Adrenal gland (tissue), 12 donors: ENCODE measurements around the gene CCT6A. TPM values are rescaled to one million over a fixed set of nuclear protein-coding genes. Genes with fewer than 3 reads are reported as not detected.
"Not testable (repeated sequence)": the region's sequence is repeated elsewhere in the genome, so short reads cannot be mapped to it uniquely, and the experiment has no call there.

Source experiments
- DNase-seq, 7 donors: peaks; one replicate each; pipeline ENCODE4 v3.0.0-alpha.2; 2019 to 2020
- H3K27ac ChIP-seq, 5 donors: fragments of 200-600 bp; sonication (generic) in 4 of 5; 1 replicate in 3 of 5; 2 replicates in 2 of 5; pipeline versions ENCODE4 v1.5.1 to v1.8.0; 2016 to 2020; ENCODE audit warnings: mild to moderate bottlenecking in 1 of 5
- H3K27me3 ChIP-seq: fragments of 200-600 bp; 2 replicates; pipeline ENCODE4 v1.8.0; 2021
- H3K36me3 ChIP-seq, 2 donors: fragments of 200-600 bp; replicated peaks in 1 of 2; 1 replicate in 1 of 2; 2 replicates in 1 of 2; pipeline versions ENCODE4 v1.5.1 to v1.8.0; 2018 to 2022
- H3K4me1 ChIP-seq, 2 donors: fragments of 200-600 bp; replicated peaks in 1 of 2; 1 replicate in 1 of 2; 2 replicates in 1 of 2; pipeline versions ENCODE4 v1.5.1 to v1.8.0; 2018 to 2021
- H3K4me3 ChIP-seq, 4 donors: fragments of 200-600 bp; sonication (generic) in 3 of 4; one replicate each; pipeline ENCODE4 v1.5.1; 2016 to 2018
- H3K9me3 ChIP-seq, 3 donors: fragments of 200-600 bp; sonication (generic) in 1 of 3; replicated peaks in 1 of 3; 1 replicate in 2 of 3; 2 replicates in 1 of 3; pipeline versions ENCODE4 v1.5.1 to v1.8.0; 2016 to 2021
- CTCF ChIP-seq, 6 experiments: fragments of 450-650 bp in 4 of 6; fragments of 200-600 bp in 2 of 6; sonication (generic) in 1 of 6; IDR thresholded peaks; 1 replicate in 5 of 6; 2 replicates in 1 of 6; pipeline versions ENCODE4 v1.5.1 to v1.8.0; 2016 to 2021; ENCODE audit warnings: antibody characterized with exemption in 6 of 6, mild to moderate bottlenecking in 2 of 6, moderate library complexity in 1 of 6
- POLR2A ChIP-seq, 2 donors: fragments of 450-650 bp; IDR thresholded peaks; one replicate each; pipeline ENCODE4 v1.6.1; 2017; ENCODE audit warnings: antibody characterized with exemption in 2 of 2, mild to moderate bottlenecking in 2 of 2, moderate library complexity in 1 of 2
- WGBS, 4 donors: extraction: QIAGEN DNeasy Blood & Tissue Kit in 2 of 4; methylation state at CpG; one replicate each; pipeline versions ENCODE4 v1.1.5 to v1.1.7; 2013 to 2017; 5-methylcytosine and 5-hydroxymethylcytosine counted together
- intact Hi-C, 2 donors: fragments of 100-400 bp; cut with DNase I; formaldehyde crosslinking; loops; one replicate each; pipeline versions ENCODE4 v1.14.1 to v1.15.0; 2022 to 2023
- polyA plus RNA-seq, 3 donors: library from polyadenylated mRNA; stranded (reverse); fragments of 200-250 nt in 2 of 3; fragments of 350-450 nt in 1 of 3; fragmentation: Illumina TruSeq in 1 of 3; extraction: RNeasy Lipid Tissue Mini Kit (QIAGEN cat#74804) in 1 of 3; gene quantifications; one replicate each; pipeline ENCODE4 v1.2.3, GENCODE V29; 2013 to 2014
- small RNA-seq, 2 donors: library from RNA; depleted of rRNA; stranded (forward); fragments of <200 nt; gene quantifications; one replicate each; pipeline ENCODE3, GENCODE V24; 2016
- total RNA-seq, 9 donors: library from RNA; depleted of rRNA in 4 of 9; stranded (reverse); fragments of >200 nt in 4 of 9; fragments of 120-200 nt in 1 of 9; fragmentation: NEBNext Ultra II Directional in 1 of 9; extraction: Animal tissue kit (Norgen Biotek cat#: 25700) in 1 of 9; gene quantifications; one replicate each; pipeline versions ENCODE4 v1.1.0 to v1.2.4, GENCODE V29; 2013 to 2023
- donor health status: healthy with polysubstance abuse.
- donor health status: Bipolar disorder and iron deficiency.
- donor health status: DM: yes; HTN: yes; CAD: no.
- donor health status: DM: no; HTN: no; CAD: no.
- donor health status: DM: no; HTN: no; CAD: no.
- donor health status: DM: yes; HTN: yes; CAD: no.

CCT6A gene
- total and polyA plus RNA-seq, 12 donors: 51.6 to 240 (median 96.0) TPM

DNA sequence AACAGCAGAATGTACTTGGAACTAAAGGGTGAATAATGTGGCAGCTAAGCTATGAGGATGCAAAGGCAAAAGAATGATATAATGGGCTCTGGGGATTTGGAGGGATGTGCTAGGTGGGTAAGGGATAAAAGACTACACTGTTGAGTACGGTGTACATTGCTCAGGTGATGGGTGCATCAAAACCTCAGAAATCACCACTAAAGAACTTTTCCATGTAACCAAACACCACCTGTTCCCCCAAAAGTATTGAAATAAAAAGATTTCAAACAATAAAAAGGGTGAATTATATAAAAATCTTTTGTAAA, 56.3 kb downstream of the CCT6A start:
- Histone ChIP-seq H3K36me3 (peaks cover 0 to 16% of the 10 kb centered on the region in 2 donors), H3K4me1 (peaks cover 9 to 34% of the 10 kb centered on the region in 2 donors), H3K27ac (peak overlapping the region in 3 of 5 donors; percentile 80 to 95 (median 95)), H3K9me3 (no peaks in the 10 kb centered on the region), H3K4me3 (no peak overlapping the region), H3K27me3 (no peaks in the 10 kb centered on the region)
- TF ChIP-seq POLR2A (IDR thresholded peaks at IDR 0.05) (no peak), CTCF (IDR thresholded peaks at IDR 0.05) (no peak)
- 83 to 96% (median 95%) methylated on average over 1 of the region's 1 CpG for WGBS, 4 donors
- intact Hi-C loops: no loop called here
- no peak for DNase-seq

DNA sequence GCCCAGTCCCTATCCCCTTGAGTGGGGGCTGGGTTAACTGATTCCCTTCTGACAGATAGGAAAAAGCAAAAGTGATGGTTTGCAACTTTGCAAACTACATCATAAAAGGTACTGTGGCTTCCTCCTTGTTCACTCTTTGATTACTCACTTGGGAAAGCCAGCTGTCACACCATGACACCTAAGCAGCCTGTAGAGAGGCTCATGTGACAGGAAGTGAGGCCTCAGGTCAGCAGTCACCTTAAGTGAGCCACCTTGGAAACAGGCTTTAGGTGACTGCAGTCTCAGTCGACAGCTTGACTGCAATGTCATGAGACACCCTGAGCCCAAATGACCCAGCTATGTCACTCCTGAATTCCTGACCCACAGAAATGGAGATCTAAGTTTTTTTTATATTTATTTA, 59.0 kb downstream of the CCT6A start:
- H3K27me3 ChIP-seq: no peaks in the 10 kb centered on the region
- H3K36me3 ChIP-seq: no peaks in the 10 kb centered on the region
- WGBS, 4 donors: 80 to 92% (median 88%) methylated on average over 1 of the region's 1 CpG
- H3K4me3 ChIP-seq: no peak overlapping the region
- no peak overlapping the region for H3K27ac ChIP-seq
- intact Hi-C loops: no loop called here
- no peak for DNase-seq
- TF ChIP-seq POLR2A (IDR thresholded peaks at IDR 0.05): no peak
- no peak for TF ChIP-seq CTCF (IDR thresholded peaks at IDR 0.05)
- no peaks in the 10 kb centered on the region for H3K9me3 ChIP-seq
- peaks cover 16 to 21% of the 10 kb centered on the region in 2 donors for H3K4me1 ChIP-seq

DNA sequence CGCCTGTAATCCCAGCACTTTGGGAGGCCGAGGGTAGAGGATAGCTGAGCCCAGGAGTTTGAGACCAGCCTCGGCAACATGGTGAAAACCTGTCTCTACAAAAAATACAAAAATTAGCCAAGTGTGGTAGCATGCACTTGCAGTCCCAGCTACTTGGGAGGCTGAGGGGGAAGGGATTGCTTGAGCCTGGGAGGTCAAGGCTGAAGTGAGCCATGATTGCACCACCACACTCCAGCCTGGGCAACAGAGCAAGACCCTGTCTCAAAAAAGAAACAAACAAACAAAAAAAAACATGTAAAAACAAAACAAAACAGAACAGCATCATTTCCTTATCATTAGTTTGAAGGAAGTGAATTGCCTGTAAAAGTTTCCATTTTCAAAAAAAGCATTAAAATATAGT, 60.7 kb downstream of the CCT6A start:
- H3K27ac ChIP-seq, H3K9me3 ChIP-seq, H3K36me3 ChIP-seq, DNase-seq, H3K27me3 ChIP-seq, intact Hi-C loops, H3K4me3 ChIP-seq: not testable (repeated sequence)
- H3K4me1 ChIP-seq: peaks cover 16% of the 10 kb centered on the region in 2 donors
- WGBS, 4 donors: 87 to 95% (median 89%) methylated on average over 3 of the region's 3 CpGs

Small RNA genes within 50 kb of the gene (small RNA-seq; reads per million reads assigned to genes)
- gene SNORA15 (0 to 0.08 reads per million in 2 donors), gene SNORA22B (0 reads per million in 2 donors)

Other genes starting within 250 kb of the CCT6A start
- gene SEPTIN14, start 189.0 kb upstream of the CCT6A start, total RNA-seq: not detected
- not detected for gene SEPTIN14, start 189.0 kb upstream of the CCT6A start, polyA plus RNA-seq
- 1 to 10 TPM; 1.6 to 5.6 (median 3.3) TPM for gene ZNF713, start 164.3 kb upstream of the CCT6A start, total RNA-seq
- 1 to 10 TPM in 2 of 3 donors, under 1 TPM in 1; 0.88 to 3.4 (median 3.3) TPM for gene ZNF713, start 164.3 kb upstream of the CCT6A start, polyA plus RNA-seq
- 10 to 100 TPM; 10.4 to 25.7 (median 16.6) TPM for gene MRPS17, start 99.9 kb upstream of the CCT6A start, total RNA-seq
- gene MRPS17, start 99.9 kb upstream of the CCT6A start, polyA plus RNA-seq: 10 to 100 TPM; 10.9 to 28.3 (median 12.4) TPM
- gene NIPSNAP2, start 87.2 kb upstream of the CCT6A start, total RNA-seq: 100 to 1,000 TPM in 6 of 9 donors, 10 to 100 TPM in 3; 85.9 to 171 (median 102) TPM
- 100 to 1,000 TPM in 1 of 3 donors, 10 to 100 TPM in 2; 37.1 to 129 (median 67.0) TPM for gene NIPSNAP2, start 87.2 kb upstream of the CCT6A start, polyA plus RNA-seq
- 10 to 100 TPM; 10.4 to 68.7 (median 28.2) TPM for gene PSPH, start 321 bp upstream of the CCT6A start, total RNA-seq
- gene PSPH, start 321 bp upstream of the CCT6A start, polyA plus RNA-seq: 10 to 100 TPM in 2 of 3 donors, 1 to 10 TPM in 1; 2.8 to 13.7 (median 11.1) TPM
- 100 to 1,000 TPM; 115 to 230 (median 179) TPM for gene SUMF2, start 12.5 kb downstream of the CCT6A start, total RNA-seq
- gene SUMF2, start 12.5 kb downstream of the CCT6A start, polyA plus RNA-seq: 100 to 1,000 TPM in 1 of 3 donors, 10 to 100 TPM in 2; 75.6 to 142 (median 92.3) TPM
- 10 to 100 TPM in 1 of 9 donors, 1 to 10 TPM in 8; 2.2 to 10.2 (median 5.7) TPM for gene PHKG1, start 41.2 kb downstream of the CCT6A start, total RNA-seq
- 1 to 10 TPM in 2 of 3 donors, under 1 TPM in 1; 0.60 to 9.3 (median 5.8) TPM for gene PHKG1, start 41.2 kb downstream of the CCT6A start, polyA plus RNA-seq
- 1,000 to 10,000 TPM in 3 of 9 donors, 100 to 1,000 TPM in 6; 543 to 1,335 (median 788) TPM for gene CHCHD2, start 54.7 kb downstream of the CCT6A start, total RNA-seq
- gene CHCHD2, start 54.7 kb downstream of the CCT6A start, polyA plus RNA-seq: 100 to 1,000 TPM; 217 to 816 (median 352) TPM
- gene NUPR2, start 64.7 kb downstream of the CCT6A start, total RNA-seq: 1 to 10 TPM in 2 of 9 donors, under 1 TPM in 1, not detected in 6; 0.17 to 2.5 (median 1.6) TPM
- gene NUPR2, start 64.7 kb downstream of the CCT6A start, polyA plus RNA-seq: not detected